ENCODE results near the gene FN1.

FN1 gene

GRCh38 chr2:215405722-215406581, 29.9 kb downstream of the FN1 start:
- no peak for DNase-seq

DNA sequence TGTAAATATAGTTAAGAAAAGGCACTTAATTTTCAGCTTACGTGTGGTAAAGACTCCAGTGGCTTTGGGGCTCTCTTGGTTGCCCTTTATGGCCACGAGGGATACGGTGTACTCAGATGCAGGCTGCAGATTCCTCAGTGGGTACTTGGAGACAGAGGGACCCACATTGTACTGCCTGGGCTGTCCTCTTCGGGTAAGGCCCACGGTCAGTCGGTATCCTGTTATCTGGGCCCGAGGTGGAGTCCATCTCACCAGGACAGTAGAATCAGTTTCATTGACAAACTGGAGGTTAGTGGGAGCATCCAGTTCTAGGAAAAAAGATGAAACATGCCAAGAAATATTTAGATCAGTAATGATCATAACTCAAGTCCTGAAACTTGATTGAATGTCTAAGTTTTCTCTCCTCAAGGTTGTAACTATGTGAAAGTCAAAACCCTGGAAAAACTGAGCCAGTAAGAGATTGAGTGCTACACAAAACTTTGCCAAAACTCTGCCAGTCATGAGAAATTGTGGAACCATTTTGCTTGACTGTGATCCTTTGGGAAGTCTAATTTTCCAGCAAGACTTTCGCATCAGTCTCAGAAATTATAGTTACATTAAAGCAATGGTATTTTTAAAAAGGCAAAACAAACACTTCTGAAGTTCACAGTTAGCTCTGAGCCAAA, 31.4 kb downstream of the FN1 start:
- no peak for DNase-seq

GRCh38 chr2:215403441-215404347, 32.2 kb downstream of the FN1 start:
- DNase-seq: no peak

- no peak for DNase-seq
Observed at GRCh38 chr2:215401896-215402379, 33.9 kb downstream of the FN1 start.

DNA sequence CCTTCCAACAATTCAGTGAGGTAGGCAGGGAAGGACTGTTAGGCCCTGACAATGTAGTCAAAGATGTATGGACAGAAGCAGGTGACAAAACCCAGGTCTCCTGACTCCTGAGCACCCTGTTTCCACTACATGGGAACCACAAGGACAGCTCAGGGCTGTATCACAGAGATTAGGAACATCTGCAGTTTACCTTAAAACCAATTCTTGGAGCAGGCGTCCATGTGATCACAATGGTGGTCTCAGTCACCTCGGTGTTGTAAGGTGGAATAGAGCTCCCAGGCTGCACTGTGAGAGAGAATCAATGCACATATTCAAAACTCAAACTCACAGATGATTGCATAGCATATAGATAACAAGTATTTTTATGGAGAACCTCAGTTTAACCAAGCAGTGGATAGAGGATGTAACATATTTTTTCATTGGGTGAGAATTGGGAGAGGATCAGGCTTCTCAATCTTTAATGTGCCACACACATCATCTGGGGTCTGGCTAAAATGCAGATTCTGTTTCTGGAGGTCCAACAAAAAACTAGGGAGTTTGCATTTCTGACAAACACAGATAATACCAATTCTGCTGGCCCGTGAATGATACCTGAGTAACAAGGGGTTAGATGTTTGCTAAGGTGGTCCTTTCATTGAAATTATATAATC, 36.7 kb downstream of the FN1 start:
- DNase-seq: no peak

DNA sequence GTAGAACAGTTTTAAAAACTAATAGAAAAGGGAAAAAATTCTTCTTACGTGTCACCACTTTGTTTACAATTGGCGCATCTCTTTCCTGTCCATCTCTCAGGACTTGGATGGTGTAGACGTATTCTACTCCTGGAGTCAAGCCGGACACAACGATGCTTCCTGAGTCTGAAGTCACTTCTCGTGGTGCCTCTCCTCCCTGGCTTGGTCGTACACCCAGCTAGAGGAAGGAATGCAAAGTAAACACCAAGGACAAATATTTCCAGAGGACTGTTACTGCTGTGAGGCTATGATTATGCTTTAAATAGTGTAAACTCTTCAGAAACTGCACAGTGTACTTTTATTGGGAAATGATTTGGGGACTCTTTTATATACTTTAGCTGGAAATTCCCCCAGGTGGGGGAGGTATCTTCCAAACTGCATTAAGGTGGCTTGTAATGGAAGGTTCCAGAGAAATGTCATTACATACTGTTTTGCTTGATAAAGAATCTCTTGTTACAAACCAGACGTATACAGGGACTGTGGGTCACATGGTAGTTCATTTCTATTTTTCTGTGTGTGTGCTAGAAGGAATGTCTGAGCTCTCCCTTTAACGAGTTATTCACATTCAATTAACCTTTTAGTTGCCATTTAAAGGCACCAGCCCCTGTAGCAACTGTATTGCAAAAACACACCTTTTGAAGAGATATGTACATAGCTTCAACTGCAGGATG, 38.1 kb downstream of the FN1 start:
- no peak for DNase-seq

DNA sequence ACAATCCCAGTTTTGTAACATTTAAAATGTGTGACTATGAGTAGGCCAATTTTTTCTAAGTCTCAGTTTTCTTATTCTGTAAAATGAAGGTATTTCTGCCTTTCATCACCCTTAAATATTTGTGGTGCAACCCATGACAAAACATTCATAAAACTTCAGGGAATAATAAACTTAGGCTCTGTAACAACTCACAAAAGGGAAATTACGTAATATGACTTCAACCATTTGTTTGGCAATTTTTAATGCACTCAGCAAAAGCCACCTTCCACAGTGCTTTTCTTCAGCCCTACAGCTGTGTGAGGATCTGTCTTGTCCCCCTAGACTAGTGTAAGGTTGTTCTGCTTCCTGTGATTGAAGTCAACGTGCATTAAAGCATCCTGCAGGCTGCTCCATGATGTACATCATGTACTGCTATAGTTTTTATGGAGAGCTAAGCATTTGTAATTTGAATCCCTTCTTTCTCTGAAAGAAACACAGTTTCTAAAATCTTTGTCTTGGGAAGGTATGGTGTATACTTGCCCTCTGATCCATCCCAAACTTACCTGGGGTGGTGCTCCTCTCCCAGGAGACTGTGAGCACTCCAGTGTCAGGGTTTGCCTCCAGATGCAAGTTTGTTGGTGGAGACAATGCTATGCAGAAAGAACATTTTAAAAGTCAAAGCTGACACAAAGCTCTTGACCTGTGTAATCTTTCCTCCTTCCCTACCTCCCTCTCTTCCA, 39.1 kb downstream of the FN1 start:
- DNase-seq: no peak

- DNase-seq: no peak
Observed at GRCh38 chr2:215395687-215396460, 40.0 kb downstream of the FN1 start.

- DNase-seq: no peak
Observed at GRCh38 chr2:215394102-215394805, 41.6 kb downstream of the FN1 start.

GRCh38 chr2:215392687-215393270, 43.1 kb downstream of the FN1 start:
- no peak for DNase-seq

DNA sequence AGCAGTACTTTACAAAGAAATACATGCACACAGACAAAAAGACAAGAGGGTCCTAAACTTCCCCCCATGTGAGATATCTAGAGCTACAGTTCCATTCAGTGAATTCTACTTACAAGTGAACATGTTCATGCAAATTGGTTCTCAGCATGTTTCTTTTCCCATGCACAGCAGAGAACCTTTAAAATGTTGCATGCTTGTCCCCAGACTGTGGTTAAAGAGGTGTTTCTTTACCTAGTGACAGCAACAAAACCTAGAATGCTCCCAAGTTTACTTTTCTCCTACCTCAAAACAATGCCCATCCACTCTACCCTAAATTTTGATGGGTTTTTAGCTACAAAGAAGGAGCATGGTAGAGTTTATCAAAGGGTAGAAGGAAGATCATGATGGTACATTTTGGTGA, 43.7 kb downstream of the FN1 start:
- no peak for DNase-seq

GRCh38 chr2:215391531-215391930, 44.3 kb downstream of the FN1 start:
- no peak for DNase-seq

DNA sequence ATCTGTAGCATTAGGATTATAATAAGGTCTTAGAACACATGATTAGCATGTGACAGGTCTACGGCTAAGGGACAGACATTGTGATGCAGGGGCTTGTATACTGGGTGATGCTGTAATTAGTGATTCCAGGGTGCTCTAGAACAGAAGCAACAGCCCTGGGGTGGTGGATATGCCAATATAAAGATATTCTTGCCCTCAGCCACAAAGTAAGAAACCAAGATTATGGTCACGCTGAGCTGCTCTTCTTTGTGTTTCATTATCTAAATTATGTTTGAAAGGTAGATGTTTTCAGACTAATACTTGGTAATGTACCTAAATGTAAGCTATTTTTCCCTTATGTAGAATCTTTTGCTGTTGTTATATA, 45.3 kb downstream of the FN1 start:
- no peak for DNase-seq

- no peak for DNase-seq
Observed at GRCh38 chr2:215388002-215388728, 47.7 kb downstream of the FN1 start.

- no peak for DNase-seq
Observed at GRCh38 chr2:215386566-215386965, 49.3 kb downstream of the FN1 start.

DNA sequence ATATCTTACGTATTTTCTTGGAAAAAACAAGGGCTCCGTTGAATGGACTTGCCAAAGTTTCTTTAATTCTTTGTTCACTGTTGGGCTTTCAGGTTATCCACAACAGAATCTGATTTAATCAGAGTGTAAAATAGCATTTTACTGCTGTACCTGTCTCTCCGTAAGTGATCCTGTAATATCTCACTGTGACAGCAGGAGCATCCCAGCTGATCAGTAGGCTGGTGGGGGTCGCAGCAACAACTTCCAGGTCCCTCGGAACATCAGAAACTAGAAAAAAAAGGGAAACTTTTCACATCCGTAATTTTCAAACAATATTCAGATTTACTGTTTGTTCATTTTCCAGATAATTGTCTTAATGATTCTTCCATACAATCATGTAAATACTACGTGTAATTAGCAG, 51.2 kb downstream of the FN1 start:
- DNase-seq: no peak

DNA sequence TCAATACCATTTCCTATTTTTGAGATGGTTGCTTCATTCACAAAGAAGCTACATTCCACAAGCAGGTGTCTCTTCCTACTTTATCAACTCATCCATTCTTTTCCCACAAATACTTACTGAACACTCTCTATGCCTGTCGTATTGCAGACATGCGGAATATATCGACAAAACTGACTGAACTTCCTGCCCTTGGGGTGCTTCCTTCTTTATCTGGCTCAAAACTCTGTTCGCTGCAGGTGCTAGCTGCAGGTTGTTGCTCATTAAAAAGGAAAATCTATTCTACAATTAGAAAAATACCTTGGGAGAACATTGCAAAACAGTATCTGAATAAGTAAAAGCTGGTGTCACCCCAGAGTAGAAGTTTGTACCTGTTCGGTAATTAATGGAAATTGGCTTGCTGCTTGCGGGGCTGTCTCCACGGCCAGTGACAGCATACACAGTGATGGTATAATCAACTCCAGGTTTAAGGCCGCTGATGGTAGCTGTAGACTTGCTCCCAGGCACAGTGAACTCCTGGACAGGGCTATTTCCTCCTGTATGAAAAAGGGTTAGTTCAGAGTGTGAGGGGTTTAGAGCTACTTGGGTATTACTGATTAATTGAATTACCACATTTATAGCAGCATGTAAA, 52.1 kb downstream of the FN1 start:
- no peak for DNase-seq

DNA sequence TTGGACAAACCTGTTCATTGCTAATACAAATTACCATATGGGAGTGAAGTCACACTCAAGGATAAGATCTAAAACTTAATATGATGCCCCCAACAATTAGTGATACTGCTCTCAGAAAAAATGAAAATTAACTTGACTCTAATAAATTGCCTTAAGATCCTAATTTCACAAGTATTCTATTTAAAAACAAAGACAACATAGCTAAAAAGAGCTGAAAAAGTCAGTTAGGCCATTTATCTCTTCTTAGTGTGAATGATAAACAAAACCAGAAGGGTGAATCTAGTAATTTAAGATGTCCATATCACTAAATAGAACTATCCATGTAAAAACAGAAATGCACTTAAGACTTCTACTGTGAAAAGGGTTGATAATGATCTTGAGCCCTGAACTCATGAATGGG, 53.4 kb downstream of the FN1 start:
- no peak for DNase-seq

All from stimulated activated CD4-positive, alpha-beta T cell treated with anti-CD3 and anti-CD28 coated beads, Interleukin-12 subunit alpha, Interleukin-12 subunit beta, amount 100 ng/mL, for 4 hours (primary cell).